Suprapubic skin (tissue), 3 donors: ENCODE results near the gene NFYC.

Experiments
- POLR2A ChIP-seq, 2 donors: fragments of 450-650 bp; IDR thresholded peaks; one replicate each; pipeline ENCODE4 v1.6.1; 2017; ENCODE audit warnings: antibody characterized with exemption in 2 of 2, mild to moderate bottlenecking in 2 of 2, moderate library complexity in 2 of 2
- TF ChIP-seq, protein P1 (sequence below), 2 donors: fragments of 200-600 bp in 1 of 2; fragments of 450-650 bp in 1 of 2; sonication (generic) in 1 of 2; IDR thresholded peaks; one replicate each; pipeline ENCODE4 v1.5.1; 2016 to 2019; ENCODE audit warnings: antibody characterized with exemption in 2 of 2, mild to moderate bottlenecking in 1 of 2, moderate library complexity in 1 of 2

GRCh38 chr1:40749817-40750216 lies 58.3 kb downstream of the NFYC start:
- TF ChIP-seq, protein P1, sequence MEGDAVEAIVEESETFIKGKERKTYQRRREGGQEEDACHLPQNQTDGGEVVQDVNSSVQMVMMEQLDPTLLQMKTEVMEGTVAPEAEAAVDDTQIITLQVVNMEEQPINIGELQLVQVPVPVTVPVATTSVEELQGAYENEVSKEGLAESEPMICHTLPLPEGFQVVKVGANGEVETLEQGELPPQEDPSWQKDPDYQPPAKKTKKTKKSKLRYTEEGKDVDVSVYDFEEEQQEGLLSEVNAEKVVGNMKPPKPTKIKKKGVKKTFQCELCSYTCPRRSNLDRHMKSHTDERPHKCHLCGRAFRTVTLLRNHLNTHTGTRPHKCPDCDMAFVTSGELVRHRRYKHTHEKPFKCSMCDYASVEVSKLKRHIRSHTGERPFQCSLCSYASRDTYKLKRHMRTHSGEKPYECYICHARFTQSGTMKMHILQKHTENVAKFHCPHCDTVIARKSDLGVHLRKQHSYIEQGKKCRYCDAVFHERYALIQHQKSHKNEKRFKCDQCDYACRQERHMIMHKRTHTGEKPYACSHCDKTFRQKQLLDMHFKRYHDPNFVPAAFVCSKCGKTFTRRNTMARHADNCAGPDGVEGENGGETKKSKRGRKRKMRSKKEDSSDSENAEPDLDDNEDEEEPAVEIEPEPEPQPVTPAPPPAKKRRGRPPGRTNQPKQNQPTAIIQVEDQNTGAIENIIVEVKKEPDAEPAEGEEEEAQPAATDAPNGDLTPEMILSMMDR (IDR thresholded peaks at IDR 0.05), result no peak
- no peak for TF ChIP-seq POLR2A (IDR thresholded peaks at IDR 0.05)
